CD4-positive, alpha-beta T cell treated with Interleukin-12 subunit alpha and Interleukin-12 subunit beta, for 1 hour (primary cell): ENCODE data around the gene IGFBP3.

ENCODE experiments used
- DNase-seq: peaks from one replicate; pipeline ENCODE4 v3.0.0-alpha.2; 2020

IGFBP3 gene

DNA sequence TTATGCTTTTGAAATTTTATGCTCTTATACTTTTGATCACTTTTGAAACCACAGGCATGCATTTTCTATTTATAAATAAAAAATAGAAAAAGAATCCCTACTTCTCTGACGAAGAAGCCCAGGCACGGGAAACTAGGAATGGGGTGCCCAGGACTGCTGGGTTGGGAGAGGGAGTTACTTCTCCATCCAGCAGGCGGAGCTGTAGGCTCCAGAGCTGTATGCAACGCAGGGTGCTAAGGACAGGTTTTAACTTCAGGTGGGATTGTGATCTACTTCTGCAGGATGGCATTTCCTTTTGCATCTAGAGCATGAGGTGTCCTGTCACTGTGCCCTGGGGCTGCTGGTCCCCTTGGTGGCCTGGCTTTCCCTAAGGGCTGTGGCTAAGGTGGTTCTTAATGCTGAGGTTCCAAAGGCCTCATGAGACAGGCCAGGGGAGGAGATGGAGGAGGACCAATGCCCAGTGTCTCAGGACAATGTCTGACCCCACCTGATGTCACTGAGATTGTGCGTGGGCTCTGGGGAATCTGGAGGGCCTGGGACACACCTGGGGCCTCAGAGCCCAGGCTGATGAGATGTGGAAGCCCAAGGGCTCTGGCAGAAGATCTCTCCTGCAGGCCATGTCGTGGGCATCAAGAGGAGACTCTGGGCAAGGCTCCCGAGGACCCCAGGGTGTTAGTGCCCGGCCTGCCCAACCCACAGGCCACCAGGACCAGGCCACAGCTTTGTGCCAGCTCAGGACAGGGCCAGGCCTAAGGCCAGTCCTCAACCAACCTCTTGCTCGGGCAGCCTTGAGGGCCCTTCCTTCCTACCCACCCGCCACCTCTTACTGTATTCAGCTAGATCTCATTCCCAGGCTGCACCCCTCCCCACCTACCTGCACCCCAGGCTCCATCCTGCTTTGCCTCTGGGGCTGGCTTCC is 48.7 kb downstream of the IGFBP3 start:
- no peak for DNase-seq

DNA sequence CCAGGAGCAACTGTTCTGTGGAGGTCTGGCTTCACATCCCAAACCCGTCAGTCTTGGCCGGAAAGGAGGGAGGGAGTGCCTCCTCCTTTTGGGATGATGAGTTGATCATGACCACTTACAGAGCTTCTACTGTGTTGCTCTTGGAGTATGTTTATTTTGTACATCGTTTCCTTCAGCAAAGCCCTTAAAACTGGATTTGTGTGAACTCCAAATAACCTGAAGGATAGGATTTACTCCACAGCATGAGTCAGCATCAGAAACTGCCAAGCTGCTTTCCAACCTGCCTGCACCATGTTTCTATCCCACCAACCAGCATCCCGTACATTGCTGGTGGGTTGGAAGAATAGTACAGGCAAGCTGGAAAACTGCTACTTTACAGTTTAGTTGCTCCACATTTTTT is 51.6 kb downstream of the IGFBP3 start:
- no peak for DNase-seq

DNA sequence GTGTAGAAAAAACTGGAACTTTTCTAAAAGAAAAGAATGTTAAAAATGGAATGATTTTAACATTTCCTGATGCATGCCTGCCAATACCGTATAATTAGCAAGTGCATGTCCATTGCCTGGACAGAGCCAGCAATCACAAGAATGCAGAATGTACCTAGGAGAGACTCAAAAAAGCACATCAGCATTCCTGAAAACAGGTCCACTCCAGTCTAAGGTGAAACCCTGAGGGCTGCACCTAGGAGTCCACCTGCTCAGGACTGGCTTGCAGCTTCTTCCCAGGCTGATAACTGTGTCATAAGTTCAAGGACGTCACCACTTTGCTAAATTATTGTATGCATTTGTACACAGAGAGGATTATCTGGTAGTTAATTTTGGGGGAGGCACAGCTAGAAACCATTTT is 53.6 kb downstream of the IGFBP3 start:
- DNase-seq, result no peak

DNA sequence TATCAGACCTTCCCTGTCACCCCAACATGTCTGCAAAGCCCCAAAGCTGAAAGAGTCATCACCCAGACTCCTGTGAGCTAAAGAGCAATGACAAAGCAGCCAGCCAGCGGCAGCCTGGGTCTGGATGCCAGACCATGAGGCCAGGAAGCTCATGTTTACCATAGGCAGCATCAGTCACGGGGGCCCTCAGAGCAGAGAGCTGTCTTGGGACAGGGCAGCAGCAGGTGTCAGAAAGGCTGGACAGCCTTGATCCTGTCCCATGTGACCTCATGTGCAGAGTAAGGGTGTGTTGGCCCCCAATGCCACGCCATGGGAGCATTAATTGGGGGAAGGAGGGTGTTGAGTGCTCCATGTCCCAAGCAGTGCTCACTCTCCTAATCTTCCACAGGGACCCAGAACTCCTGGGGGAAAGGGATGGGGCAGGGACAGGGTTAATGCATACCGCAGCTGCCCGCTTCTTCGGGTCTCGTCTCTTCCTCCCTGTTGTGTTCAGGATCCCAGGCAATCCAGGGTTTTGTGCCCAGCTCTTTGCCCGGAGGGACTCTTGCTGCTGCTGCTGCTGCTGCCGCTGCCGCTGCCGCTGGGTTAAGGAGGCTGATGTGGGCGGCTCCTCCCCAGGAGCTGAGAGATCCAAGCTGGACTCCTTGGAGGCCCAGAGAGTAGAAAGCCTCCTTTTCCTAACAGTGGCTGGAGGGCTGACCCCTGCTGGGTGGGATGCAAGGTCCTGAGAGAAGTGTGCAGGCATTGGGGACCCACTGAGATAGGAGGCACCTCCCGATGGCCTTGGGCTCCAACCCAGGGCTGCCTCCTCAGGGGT is 55.3 kb downstream of the IGFBP3 start:
- no peak for DNase-seq

DNA sequence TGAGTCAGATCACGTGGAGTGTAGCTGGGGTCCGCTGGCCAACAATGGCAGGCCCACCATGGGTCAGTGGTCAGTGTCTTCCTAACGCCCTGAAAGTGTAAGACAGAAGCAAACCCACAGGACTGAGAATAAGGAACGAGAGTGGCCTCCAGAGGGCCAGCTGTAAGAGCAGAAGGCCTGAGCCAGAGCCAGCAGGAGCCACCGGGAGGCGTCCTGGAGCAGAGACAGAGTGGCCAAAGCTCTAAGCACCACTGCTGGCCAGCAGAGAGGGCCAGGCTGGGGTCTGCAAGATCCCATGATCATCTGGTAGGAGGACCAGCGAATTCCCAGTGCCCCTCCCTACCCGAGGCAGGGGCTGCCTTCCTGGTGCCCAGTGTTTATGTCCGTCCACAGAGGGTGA is 57.4 kb downstream of the IGFBP3 start:
- no peak for DNase-seq
